GM18868 (cell line): ENCODE measurements around the gene SMPD2.
A peak's percentile ranks its signal among the peaks of the same experiment; 100 is the strongest.

Experiments
- ATAC-seq: cut with Tn5 transposase; IDR thresholded peaks from one replicate; pipeline ENCODE4 v1.9.1; 2021; ENCODE audit warnings: mild to moderate bottlenecking, moderate library complexity; ENCODE audit not compliant: unreplicated experiment

The SMPD2 gene

GRCh38 chr6:109446072-109446471 is 5.5 kb downstream of the SMPD2 start:
- no peak for ATAC-seq

- no peak for ATAC-seq
Observed at GRCh38 chr6:109446541-109446940, 6.0 kb downstream of the SMPD2 start.

DNA sequence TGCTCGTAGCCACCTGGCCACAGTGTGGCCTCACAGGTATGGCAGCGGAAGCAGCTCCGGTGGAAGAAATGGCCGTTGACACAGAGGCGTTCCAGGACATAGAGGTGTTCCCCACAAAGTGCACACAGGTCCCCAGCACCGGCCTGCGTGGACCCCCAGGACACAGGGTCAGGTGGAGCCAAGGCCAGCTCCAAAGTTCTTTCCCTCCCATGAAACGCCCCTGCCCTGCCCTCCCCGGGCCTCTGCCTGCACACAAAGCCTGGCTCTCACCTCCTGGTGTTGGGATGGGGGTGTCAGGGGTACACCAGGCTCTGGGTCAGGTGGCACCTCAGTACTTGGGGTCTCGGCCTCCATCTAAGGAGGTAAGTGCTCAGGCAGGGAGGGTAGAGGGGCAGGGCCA is 6.6 kb downstream of the SMPD2 start:
- no peak for ATAC-seq

- ATAC-seq, result no peak
Observed at GRCh38 chr6:109447878-109448555, 7.5 kb downstream of the SMPD2 start.

GRCh38 chr6:109448615-109449014 is 8.1 kb downstream of the SMPD2 start:
- ATAC-seq, result no peak

GRCh38 chr6:109449064-109449794 is 8.7 kb downstream of the SMPD2 start:
- ATAC-seq, result no peak

DNA sequence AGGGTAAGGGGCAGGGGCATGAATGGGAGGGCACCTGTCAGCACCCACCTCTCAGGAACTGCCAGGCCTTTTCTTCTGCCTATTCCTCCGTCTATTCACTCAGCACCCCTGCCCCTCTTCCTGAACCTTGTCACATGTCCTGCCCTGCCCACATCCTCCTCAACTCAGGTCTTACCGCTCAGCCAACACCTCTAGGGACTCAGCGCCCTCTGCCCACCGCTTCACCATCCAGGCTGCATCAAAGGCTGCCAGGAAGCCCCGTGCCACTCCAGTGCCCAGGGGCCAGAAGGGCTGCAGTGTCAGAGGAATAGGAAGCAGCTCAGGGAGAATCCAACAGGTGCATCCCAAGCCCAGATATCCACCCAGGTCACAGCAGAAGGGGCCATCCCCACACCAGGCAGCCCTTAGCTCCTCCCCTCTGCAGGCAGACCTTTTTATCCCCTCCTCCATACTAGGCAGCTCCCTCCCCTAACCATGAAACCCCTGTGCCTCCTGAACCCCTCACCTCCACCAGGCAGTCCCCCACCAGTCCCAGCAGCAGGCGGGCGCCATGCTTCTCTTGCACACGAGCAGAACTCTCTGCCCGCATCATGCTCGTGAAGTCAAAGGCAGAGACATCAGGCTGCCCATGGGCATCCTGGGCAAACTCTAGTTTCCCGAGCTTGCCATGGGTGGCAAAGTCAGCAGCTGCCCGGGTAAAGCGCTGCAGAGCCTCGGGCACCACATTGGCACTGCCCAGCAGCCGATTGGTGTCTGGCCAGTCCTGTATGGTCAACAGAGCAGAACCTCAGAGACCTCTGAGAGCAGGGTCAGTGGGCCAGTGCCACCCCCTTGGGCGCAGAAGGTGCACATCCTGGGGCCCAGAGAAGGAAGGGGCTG is 9.5 kb downstream of the SMPD2 start:
- no peak for ATAC-seq

DNA sequence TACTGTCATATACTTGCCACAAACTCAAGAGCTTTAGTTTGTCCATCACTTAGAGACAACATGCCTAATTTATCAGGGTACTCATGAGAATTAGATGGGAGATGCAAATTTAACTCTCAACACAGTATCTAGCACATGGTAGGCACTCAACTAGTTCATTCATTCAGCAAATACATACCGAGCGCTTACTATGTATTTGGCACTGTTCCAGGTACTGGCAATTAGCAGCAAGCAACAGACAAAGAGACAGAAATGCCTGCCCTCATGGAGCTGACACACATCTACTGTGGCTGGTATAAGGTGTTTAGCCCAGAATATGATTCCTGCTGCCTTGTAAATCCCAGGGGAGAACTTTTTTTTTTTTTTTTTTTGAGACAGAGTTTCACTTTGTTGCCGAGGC is 10.3 kb downstream of the SMPD2 start:
- ATAC-seq, result no peak

- ATAC-seq, result no peak
Observed at GRCh38 chr6:109451376-109451775, 10.9 kb downstream of the SMPD2 start.

- no peak for ATAC-seq
Observed at GRCh38 chr6:109452181-109452580, 11.7 kb downstream of the SMPD2 start.

- ATAC-seq, result no peak
Observed at GRCh38 chr6:109453156-109453555, 12.6 kb downstream of the SMPD2 start.

GRCh38 chr6:109453594-109454495 is 13.3 kb downstream of the SMPD2 start:
- no peak for ATAC-seq

- ATAC-seq, result peak; percentile 36
Observed at GRCh38 chr6:109454496-109455436, 14.2 kb downstream of the SMPD2 start.

GRCh38 chr6:109455437-109456110 is 15.1 kb downstream of the SMPD2 start, which contains the start of gene MICAL1:
TSS of gene MICAL1 (minus strand) at chr6:109455772. CDS start at chr6:109454196, 1,576 bp downstream.
- peak; percentile 48 for ATAC-seq

- ATAC-seq, result no peak
Observed at GRCh38 chr6:109456111-109456583, 15.6 kb downstream of the SMPD2 start.

GRCh38 chr6:109456710-109457561 is 16.4 kb downstream of the SMPD2 start:
- ATAC-seq, result no peak

DNA sequence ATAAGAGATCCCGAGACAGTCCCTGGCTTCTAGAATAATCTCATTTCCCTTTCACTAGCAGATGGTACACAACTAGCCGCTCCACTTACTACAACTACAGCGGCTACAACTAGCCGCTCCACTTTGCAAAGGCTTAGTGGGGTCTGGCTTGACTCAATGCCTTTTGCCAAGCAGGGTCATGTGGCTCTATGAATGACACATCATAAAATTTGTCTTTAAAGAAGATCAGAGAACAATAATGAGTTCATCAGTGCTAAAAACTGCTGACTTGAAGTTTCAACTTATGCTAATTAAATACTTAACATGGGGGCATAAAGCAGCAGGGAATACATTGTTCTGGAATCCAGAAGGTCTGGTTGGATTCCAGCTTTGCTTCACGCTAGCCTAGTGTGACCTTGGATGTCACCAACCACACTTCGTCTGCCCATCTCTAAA is 17.1 kb downstream of the SMPD2 start:
- ATAC-seq, result no peak
